Retinal pigment epithelial cell (primary cell): ENCODE results near the gene VN1R5.
"Not testable (repeated sequence)": the region's sequence is repeated elsewhere in the genome, so short reads cannot be mapped to it uniquely, and the experiment has no call there.

Experiments used
- DNase-seq: peaks from one replicate; pipeline ENCODE4 v3.0.0-alpha.2; 2010; ENCODE audit warnings: low read depth
- H3K4me3 ChIP-seq: 2 replicates; pipeline ENCODE4 v1.5.1; 2011; ENCODE audit warnings: mild to moderate bottlenecking, low read length, control low read depth, moderate library complexity
- CTCF ChIP-seq: conservative IDR thresholded peaks from 2 replicates; pipeline ENCODE4 v1.5.1; 2011; ENCODE audit warnings: low read depth, low read length, control low read depth, inconsistent platforms

VN1R5 gene

GRCh38 chr1:247216261-247216660, 39.6 kb upstream of the VN1R5 start:
- no peak for DNase-seq
- TF ChIP-seq CTCF: no peak

GRCh38 chr1:247218121-247218651, 37.7 kb upstream of the VN1R5 start:
- no peak overlapping the region for H3K4me3 ChIP-seq
- TF ChIP-seq CTCF: no peak
- DNase-seq: no peak

More at GRCh38 chr1:247216261-247216660, 39.6 kb upstream of the VN1R5 start:
- no peak overlapping the region for H3K4me3 ChIP-seq

GRCh38 chr1:247220280-247220679, 35.6 kb upstream of the VN1R5 start:
- DNase-seq, H3K4me3 ChIP-seq: not testable (repeated sequence)

- TF ChIP-seq CTCF: no peak
- H3K4me3 ChIP-seq: no peak overlapping the region
- DNase-seq: no peak
Measured at GRCh38 chr1:247222840-247223239, 33.0 kb upstream of the VN1R5 start.

- no peak for TF ChIP-seq CTCF
- H3K4me3 ChIP-seq: no peak overlapping the region
- DNase-seq: no peak
Measured at GRCh38 chr1:247224822-247225221, 31.1 kb upstream of the VN1R5 start.

GRCh38 chr1:247228133-247228532, 27.7 kb upstream of the VN1R5 start:
- no peak for TF ChIP-seq CTCF
- no peak overlapping the region for H3K4me3 ChIP-seq
- DNase-seq: no peak

GRCh38 chr1:247241691-247242090, 14.2 kb upstream of the VN1R5 start:
- no peak for DNase-seq
- H3K4me3 ChIP-seq: no peak overlapping the region
- no peak for TF ChIP-seq CTCF
